SK-N-SH treated with all-trans-retinoic acid at 6 μM for 48 hours (cell line): ENCODE data around the gene EFL1.
"Not testable (repeated sequence)": the region's sequence is repeated elsewhere in the genome, so short reads cannot be mapped to it uniquely, and the experiment has no call there.

ENCODE experiments used
- SNAI2 ChIP-seq: fragments of 250-450 bp; sonication (Bioruptor Pico); IDR thresholded peaks from 2 replicates; pipeline ENCODE4 v1.5.0; 2020; ENCODE audit warnings: mild to moderate bottlenecking, moderate library complexity
- TF ChIP-seq, protein P1 (sequence below): fragments of 250-450 bp; sonication (Bioruptor Pico); IDR thresholded peaks from 2 replicates; pipeline ENCODE4 v1.8.0; 2020; ENCODE audit warnings: mild to moderate bottlenecking, moderate library complexity, borderline replicate concordance
- TF ChIP-seq, protein P2 (sequence below): fragments of 250-450 bp; sonication (Bioruptor Pico); IDR thresholded peaks from 2 replicates; pipeline ENCODE4 v1.5.0; 2020; ENCODE audit warnings: mild to moderate bottlenecking, moderate library complexity
- TF ChIP-seq, protein P3 (sequence below): fragments of 250-450 bp; sonication (Bioruptor Pico); IDR thresholded peaks from 2 replicates; pipeline ENCODE4 v1.5.1; 2021; ENCODE audit warnings: mild to moderate bottlenecking, moderate library complexity

DNA sequence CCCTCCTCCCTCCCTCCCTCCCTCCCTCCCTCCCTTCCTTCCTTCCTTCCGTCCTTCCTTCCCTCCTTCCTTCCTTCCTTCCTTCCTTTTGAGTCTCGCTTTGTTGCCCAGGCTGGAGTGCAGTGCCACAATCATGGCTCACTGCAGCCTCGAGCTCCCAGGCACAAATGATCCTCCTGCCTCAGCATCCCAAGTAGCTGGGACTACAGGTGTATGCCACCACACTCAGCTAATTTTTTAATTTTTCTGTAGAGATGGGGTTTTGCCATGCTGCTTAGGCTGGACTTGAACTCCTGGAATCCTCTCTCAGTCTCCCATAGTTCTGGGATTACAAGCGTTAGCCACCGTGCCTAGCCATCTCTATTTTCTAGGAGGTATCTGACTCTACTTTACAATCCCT lies 48.8 kb upstream of the EFL1 start:
- TF ChIP-seq, protein P1, sequence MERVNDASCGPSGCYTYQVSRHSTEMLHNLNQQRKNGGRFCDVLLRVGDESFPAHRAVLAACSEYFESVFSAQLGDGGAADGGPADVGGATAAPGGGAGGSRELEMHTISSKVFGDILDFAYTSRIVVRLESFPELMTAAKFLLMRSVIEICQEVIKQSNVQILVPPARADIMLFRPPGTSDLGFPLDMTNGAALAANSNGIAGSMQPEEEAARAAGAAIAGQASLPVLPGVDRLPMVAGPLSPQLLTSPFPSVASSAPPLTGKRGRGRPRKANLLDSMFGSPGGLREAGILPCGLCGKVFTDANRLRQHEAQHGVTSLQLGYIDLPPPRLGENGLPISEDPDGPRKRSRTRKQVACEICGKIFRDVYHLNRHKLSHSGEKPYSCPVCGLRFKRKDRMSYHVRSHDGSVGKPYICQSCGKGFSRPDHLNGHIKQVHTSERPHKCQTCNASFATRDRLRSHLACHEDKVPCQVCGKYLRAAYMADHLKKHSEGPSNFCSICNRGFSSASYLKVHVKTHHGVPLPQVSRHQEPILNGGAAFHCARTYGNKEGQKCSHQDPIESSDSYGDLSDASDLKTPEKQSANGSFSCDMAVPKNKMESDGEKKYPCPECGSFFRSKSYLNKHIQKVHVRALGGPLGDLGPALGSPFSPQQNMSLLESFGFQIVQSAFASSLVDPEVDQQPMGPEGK (CRISPR knock-in tag): not testable (repeated sequence)
- TF ChIP-seq, protein P2, sequence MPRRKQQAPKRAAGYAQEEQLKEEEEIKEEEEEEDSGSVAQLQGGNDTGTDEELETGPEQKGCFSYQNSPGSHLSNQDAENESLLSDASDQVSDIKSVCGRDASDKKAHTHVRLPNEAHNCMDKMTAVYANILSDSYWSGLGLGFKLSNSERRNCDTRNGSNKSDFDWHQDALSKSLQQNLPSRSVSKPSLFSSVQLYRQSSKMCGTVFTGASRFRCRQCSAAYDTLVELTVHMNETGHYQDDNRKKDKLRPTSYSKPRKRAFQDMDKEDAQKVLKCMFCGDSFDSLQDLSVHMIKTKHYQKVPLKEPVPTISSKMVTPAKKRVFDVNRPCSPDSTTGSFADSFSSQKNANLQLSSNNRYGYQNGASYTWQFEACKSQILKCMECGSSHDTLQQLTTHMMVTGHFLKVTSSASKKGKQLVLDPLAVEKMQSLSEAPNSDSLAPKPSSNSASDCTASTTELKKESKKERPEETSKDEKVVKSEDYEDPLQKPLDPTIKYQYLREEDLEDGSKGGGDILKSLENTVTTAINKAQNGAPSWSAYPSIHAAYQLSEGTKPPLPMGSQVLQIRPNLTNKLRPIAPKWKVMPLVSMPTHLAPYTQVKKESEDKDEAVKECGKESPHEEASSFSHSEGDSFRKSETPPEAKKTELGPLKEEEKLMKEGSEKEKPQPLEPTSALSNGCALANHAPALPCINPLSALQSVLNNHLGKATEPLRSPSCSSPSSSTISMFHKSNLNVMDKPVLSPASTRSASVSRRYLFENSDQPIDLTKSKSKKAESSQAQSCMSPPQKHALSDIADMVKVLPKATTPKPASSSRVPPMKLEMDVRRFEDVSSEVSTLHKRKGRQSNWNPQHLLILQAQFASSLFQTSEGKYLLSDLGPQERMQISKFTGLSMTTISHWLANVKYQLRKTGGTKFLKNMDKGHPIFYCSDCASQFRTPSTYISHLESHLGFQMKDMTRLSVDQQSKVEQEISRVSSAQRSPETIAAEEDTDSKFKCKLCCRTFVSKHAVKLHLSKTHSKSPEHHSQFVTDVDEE (CRISPR knock-in tag): not testable (repeated sequence)
- not testable (repeated sequence) for TF ChIP-seq SNAI2 (CRISPR knock-in tag)
- TF ChIP-seq, protein P3, sequence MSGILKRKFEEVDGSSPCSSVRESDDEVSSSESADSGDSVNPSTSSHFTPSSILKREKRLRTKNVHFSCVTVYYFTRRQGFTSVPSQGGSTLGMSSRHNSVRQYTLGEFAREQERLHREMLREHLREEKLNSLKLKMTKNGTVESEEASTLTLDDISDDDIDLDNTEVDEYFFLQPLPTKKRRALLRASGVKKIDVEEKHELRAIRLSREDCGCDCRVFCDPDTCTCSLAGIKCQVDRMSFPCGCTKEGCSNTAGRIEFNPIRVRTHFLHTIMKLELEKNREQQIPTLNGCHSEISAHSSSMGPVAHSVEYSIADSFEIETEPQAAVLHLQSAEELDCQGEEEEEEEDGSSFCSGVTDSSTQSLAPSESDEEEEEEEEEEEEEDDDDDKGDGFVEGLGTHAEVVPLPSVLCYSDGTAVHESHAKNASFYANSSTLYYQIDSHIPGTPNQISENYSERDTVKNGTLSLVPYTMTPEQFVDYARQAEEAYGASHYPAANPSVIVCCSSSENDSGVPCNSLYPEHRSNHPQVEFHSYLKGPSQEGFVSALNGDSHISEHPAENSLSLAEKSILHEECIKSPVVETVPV: not testable (repeated sequence)
